ENCODE measurements around the gene MXD1.

- no peak for TF ChIP-seq CTCF (IDR thresholded peaks at IDR 0.05)
- TF ChIP-seq EZH2 (IDR thresholded peaks at IDR 0.05; ENCODE audit: borderline replicate concordance, insufficient read depth, low read depth, low read length, poor library complexity, severe bottlenecking): no peak
Observed at GRCh38 chr2:69944756-69945155, 29.8 kb downstream of the MXD1 start.
